Upper lobe of right lung (tissue), 1 donor: ENCODE results near the gene OLFML2A. TPM values are rescaled to one million over a fixed set of nuclear protein-coding genes. Genes with fewer than 3 reads are reported as not detected.

Experiments
- ATAC-seq: fragments of 200-7000 bp; cut with Tn5 transposase; one replicate; pipeline ENCODE4 v1.9.1; 2020; ENCODE audit warnings: mild to moderate bottlenecking, moderate library complexity
- DNase-seq: peaks from one replicate; pipeline ENCODE4 v3.0.0-alpha.2; 2020
- H3K27ac ChIP-seq: fragments of 200-600 bp; one replicate; pipeline ENCODE4 v1.8.0; 2022
- H3K27me3 ChIP-seq: fragments of 200-600 bp; one replicate; pipeline ENCODE4 v1.8.0; 2022; ENCODE audit warnings: mild to moderate bottlenecking
- H3K36me3 ChIP-seq: fragments of 200-600 bp; one replicate; pipeline ENCODE4 v1.8.0; 2022
- H3K4me1 ChIP-seq: fragments of 200-600 bp; one replicate; pipeline ENCODE4 v1.8.0; 2022
- H3K4me3 ChIP-seq: fragments of 200-600 bp; one replicate; pipeline ENCODE4 v1.8.0; 2022; ENCODE audit warnings: mild to moderate bottlenecking
- H3K9me3 ChIP-seq: fragments of 200-600 bp; one replicate; pipeline ENCODE4 v1.8.0; 2022
- CTCF ChIP-seq: fragments of 200-600 bp; IDR thresholded peaks from one replicate; pipeline ENCODE4 v1.8.0; 2022; ENCODE audit warnings: antibody characterized with exemption
- intact Hi-C: fragments of 100-400 bp; cut with DNase I; formaldehyde crosslinking; loops from one replicate; pipeline ENCODE4 v1.11.0; 2022
- total RNA-seq: library from RNA; stranded (reverse); fragmentation: NEBNext Ultra II Directional; extraction: Animal tissue kit (Norgen Biotek cat#: 25700); gene quantifications from one replicate; pipeline ENCODE4 v1.2.1, GENCODE V29; 2021
- donor health status: DM: no; HTN: yes; CAD: no; lungs with severe emphysema.

The OLFML2A gene
- total RNA-seq, 1 donor from 2014 or later, result 39.5 TPM

GRCh38 chr9:124854822-124855221 lies 77.9 kb downstream of the OLFML2A start:
- Histone ChIP-seq H3K36me3 (peaks cover 35% of the 10 kb centered on the region), H3K27ac (no peak overlapping the region), H3K4me1 (peaks cover 14% of the 10 kb centered on the region), H3K9me3 (no peaks in the 10 kb centered on the region), H3K27me3 (no peaks in the 10 kb centered on the region), H3K4me3 (no peak overlapping the region)
- intact Hi-C loops, result no loop called here
- TF ChIP-seq CTCF, result no peak
- ATAC-seq (no peak), DNase-seq (no peak)

- DNase-seq, result no peak
- Histone ChIP-seq H3K27ac (no peak overlapping the region), H3K4me1 (peaks cover 21% of the 10 kb centered on the region), H3K4me3 (no peak overlapping the region), H3K36me3 (peaks cover 42% of the 10 kb centered on the region), H3K27me3 (no peaks in the 10 kb centered on the region), H3K9me3 (no peaks in the 10 kb centered on the region)
- intact Hi-C loops, result no loop called here
- no peak for TF ChIP-seq CTCF
- no peak for ATAC-seq
These were observed 78.6 kb downstream of the OLFML2A start for GRCh38 chr9:124855566-124855943.

- Histone ChIP-seq H3K4me3 (no peak overlapping the region), H3K27me3 (no peaks in the 10 kb centered on the region), H3K36me3 (peaks cover 46% of the 10 kb centered on the region), H3K4me1 (peaks cover 27% of the 10 kb centered on the region), H3K27ac (no peak overlapping the region), H3K9me3 (no peaks in the 10 kb centered on the region)
- no peak for TF ChIP-seq CTCF
- intact Hi-C loops, result no loop called here
- DNase-seq (no peak), ATAC-seq (no peak)
These were observed 79.2 kb downstream of the OLFML2A start for GRCh38 chr9:124855944-124856765.

- no peak for TF ChIP-seq CTCF
These were observed 80.7 kb downstream of the OLFML2A start for GRCh38 chr9:124857533-124858162.

GRCh38 chr9:124858330-124859046 lies 81.6 kb downstream of the OLFML2A start:
- no peaks in the 10 kb centered on the region for H3K27me3 ChIP-seq
- H3K4me3 ChIP-seq, result no peak overlapping the region
- peaks cover 25% of the 10 kb centered on the region for H3K4me1 ChIP-seq
- ATAC-seq (no peak), DNase-seq (no peak)
- H3K27ac ChIP-seq, result no peak overlapping the region
- H3K36me3 ChIP-seq, result peaks cover 46% of the 10 kb centered on the region
- TF ChIP-seq CTCF, result no peak
- H3K9me3 ChIP-seq, result no peaks in the 10 kb centered on the region
- intact Hi-C loops, result no loop called here

More at GRCh38 chr9:124857533-124858162, 80.7 kb downstream of the OLFML2A start:
- Histone ChIP-seq H3K36me3 (peaks cover 46% of the 10 kb centered on the region), H3K27ac (no peak overlapping the region), H3K4me1 (peaks cover 23% of the 10 kb centered on the region), H3K27me3 (no peaks in the 10 kb centered on the region), H3K4me3 (no peak overlapping the region), H3K9me3 (no peaks in the 10 kb centered on the region)
- no peak for DNase-seq
- no peak for ATAC-seq
- intact Hi-C loops, result no loop called here
